Measurements from ENCODE around the gene SERAC1. TPM values are rescaled to one million over a fixed set of nuclear protein-coding genes. Genes with fewer than 3 reads are reported as not detected.

SERAC1 gene
- total RNA-seq, 1 donor from 2014 or later: 17.5 TPM

DNA sequence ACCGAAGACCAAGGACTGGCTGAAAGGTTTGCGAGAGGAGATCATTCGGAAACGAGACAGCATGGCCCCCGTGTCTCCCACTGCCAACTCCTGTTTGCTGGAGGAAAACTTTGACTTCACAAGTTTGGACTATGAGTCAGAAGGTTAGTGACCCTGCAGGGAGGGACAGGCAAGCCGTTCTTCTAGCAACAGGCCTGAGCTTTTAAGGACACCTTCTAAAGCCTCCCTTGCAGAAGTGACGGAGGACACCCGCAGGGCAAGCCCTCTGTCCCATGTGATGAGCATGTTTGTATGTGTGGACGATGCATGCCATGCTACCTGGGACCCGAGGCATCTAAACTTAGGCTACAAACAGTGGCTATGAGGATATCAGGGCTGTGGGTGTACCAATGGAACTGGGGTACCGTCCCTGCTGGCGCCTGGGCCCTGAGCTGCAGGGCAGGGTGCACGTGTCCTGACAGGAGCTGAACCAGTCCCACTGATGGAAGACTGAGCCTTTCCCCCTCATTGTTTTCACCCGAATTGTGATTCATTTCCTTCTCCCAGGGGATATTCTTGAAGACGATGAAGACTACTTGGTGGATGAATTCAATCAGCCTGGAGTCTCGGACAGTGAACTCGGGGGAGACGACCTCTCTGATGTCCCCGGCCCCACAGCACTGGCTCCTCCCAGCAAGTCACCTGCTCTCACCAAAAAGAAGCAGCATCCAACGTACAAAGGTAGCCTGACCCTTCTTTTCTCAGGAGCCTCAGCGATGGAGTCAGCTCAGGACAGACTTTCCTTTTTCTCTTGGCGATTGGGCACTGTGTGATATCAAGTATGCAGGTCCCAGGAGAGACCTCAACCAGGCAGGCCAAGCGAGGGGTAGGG is 84.4 kb downstream of the SERAC1 start:
- DNase-seq (ENCODE audit: low spot score in 2 of 2) (no peak), FAIRE-seq (no peak)

DNA sequence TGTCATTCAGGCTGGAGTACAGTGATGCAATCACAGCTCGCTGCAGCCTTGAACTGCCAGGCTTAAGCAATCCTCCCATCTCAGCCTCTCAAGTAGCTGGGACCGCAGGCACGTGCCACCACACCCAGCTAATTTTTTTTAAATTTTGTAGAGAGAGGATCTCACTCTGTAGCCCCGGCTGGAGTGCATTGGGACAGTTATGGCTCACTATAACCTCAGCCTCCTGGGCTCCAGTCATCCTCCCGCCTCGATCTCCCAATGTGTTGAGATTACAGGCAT is 86.5 kb downstream of the SERAC1 start:
- FAIRE-seq (no peak), DNase-seq (ENCODE audit: low spot score in 2 of 2) (no peak)

DNA sequence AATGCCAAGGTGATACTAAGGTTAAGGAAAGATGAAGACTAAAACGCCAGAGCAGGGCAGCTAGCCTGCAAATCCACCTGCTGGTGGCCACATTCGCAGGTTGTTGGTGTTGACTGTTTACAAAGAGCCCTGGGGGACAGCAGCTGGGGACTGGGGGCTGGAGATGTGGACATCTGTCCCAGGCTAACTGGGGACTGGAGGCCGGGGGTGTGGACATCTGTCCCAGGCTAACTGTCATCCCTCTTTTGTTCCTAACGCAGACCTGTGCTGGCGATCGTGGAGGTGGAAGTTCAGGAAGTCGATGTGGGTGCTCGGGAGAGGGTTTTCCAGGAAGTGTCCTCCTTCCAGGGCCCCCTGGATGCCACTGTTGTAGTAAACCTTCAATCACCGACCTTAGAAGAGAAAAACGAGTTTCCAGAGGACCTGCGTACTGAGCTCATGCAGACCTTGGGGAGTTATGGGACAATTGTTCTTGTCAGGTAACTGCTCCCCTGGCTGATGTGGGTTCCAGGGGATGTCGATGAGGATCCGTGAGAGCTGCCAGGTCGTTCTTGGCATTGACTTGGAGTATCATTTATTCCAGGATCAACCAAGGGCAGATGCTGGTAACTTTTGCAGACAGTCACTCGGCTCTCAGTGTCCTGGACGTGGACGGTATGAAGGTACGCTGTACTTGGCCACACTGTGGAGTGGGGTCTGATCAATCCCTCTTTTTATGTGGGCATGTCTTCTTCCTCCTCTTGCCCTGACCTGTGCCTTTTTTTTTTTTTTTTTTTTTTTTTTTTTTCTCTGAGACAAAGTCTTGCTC is 87.0 kb downstream of the SERAC1 start:
- no peak for FAIRE-seq
- no peak for DNase-seq (ENCODE audit: low spot score in 2 of 2)

DNA sequence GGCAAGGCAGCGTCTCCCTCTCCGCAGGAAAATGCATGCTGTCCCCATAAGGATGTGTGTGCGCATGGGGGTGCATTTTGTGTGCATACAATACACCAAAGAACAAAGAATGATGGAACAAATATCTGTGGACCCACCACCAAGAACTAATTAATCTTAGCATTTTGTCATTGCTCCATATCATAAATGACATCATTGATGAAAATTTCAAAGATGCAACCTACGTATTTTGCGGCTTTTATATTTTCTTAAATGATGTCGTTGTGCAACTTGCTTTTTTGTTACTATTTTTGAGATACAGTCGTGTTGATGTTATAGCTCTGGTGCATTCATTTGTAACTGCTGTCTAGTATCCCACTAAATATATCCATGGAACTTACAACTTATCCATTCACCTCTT is 89.7 kb downstream of the SERAC1 start:
- FAIRE-seq: no peak

DNA sequence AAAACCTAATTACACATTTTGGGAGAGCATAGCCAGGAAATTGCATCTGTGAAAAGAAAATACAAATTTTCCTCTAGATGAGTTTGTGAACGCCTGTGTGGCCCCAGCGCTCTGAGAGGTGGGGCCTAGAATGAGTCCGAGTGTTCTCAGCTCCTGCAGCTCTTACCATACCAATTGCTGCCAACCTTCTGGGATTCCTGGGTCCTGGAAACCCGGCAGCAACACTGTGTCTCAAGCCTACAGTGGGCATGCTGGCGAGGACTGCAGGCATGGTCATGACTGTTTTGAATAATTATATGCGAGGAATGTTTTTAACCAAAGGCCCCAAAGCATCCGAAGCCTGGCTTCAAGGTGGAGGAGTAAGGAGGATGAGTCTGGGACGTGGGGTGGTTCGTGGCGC is 90.4 kb downstream of the SERAC1 start:
- no peak for DNase-seq (ENCODE audit: low spot score in 2 of 2)
- no peak for FAIRE-seq

More for the DNA sequence above, 89.7 kb downstream of the SERAC1 start:
- DNase-seq (ENCODE audit: low spot score in 2 of 2): no peak

DNA sequence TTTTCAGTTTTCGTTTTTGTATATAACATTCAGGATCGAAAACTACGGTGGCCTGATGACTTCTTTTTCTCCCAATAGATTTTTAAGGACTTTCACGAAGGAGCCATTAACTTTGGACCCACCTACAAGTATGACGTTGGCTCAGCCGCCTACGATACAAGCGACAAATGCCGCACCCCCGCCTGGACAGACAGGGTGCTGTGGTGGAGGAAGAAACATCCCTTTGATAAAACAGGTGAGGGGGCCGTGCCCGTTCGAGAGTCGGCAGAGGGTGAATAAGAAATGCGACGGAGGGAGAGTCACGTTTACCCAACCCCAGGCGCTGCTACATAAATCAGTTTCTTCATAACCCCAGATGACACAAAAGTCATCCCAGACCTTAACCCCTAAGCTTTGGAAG is 91.5 kb downstream of the SERAC1 start:
- FAIRE-seq (no peak), DNase-seq (ENCODE audit: low spot score in 2 of 2) (no peak)

DNA sequence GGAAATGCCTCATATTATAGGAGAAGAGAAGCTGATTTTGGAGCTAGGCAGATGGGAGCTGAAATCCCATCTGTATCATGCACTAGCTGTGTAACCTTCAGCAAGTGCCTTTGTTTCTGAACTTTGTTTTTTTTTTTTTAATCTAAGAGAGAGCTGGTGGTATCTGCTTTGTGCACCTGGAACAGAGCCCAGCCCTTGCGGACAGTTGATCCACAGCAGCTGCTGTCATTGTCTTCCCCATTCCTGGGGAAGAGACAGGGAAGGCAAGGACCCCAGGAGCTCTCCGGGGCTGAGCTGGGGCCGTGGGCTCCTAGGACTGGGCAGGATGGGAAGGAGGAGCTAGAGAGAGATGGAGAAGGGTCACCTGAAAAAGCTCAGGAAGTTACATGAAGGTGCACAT is 94.3 kb downstream of the SERAC1 start:
- FAIRE-seq (no peak), DNase-seq (ENCODE audit: low spot score in 2 of 2) (no peak)

DNA sequence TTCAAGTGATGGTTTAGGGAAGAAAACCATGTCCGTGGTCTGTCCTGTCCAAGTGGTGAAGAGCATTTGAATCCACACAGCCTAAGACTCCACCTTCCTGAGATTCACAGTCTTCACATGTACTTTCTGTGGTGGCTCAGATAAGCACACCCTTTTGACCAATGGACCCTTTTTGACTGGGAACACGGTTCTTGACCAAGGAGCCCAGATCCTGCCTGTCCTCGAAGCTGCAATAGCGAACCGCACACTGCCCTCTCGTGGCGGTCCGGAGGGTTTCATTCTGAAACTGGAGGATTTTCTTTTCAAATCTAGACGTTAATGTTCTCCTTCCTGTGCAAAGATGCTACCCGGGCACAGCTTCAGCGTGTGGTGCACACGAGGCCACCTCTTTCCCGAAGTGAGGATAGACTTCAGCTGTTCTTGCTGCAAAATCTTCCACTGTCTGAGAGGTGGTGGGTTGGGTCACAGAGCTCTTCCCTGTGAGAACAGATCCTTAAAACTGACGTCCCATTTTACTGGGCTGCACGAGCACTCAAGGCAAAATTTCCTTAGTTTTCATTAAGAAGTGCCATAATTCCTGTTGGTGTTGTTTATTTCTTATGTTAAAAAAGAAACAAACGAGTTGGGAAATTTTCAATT is 95.9 kb downstream of the SERAC1 start:
- FAIRE-seq: no peak
- peak; percentile 67 to 74 for DNase-seq (ENCODE audit: low spot score in 2 of 2)

DNA sequence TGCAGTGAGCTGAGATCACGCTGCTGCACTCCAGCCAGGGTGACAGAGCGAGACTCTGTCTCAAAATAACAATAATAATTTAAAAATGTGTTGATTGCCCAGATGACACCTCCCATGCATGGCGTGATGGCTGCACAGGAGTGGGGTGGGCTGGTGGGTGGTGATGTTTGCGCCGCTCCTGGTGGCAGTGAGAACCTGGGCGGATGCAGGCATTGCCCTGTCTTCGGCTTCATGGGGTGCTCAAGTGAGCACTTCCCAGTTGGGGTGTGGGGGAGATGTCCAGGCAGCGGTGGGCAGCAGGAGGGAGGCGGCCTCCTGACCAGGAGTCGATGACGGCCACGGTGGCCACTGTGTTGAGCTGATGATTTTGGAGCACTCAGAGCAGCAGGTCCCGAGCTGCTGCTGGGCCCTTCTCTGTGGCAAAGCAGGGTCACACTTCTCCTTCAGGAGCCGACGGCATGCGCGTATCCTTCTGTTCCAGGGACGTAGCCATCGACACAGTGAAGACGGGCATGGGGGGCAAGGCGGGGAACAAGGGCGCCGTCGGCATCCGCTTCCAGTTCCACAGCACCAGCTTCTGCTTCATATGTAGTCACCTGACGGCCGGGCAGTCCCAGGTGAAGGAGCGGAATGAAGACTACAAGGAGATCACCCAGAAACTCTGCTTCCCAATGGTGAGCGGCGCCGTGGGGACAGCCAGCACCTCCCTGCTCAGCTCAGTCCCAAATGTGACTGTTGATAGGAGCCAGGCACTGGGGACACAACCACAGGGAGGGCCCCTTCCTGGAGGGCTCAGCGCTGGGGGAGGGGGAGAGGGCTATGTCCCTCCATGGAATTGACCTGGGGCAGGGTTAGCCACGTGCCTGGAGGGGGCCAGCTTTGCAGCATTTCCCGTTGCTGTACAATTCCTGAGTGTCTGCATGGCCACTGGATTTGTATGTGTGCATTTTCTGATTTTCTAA is 96.7 kb downstream of the SERAC1 start:
- DNase-seq (ENCODE audit: low spot score in 2 of 2) (no peak), FAIRE-seq (no peak)

DNA sequence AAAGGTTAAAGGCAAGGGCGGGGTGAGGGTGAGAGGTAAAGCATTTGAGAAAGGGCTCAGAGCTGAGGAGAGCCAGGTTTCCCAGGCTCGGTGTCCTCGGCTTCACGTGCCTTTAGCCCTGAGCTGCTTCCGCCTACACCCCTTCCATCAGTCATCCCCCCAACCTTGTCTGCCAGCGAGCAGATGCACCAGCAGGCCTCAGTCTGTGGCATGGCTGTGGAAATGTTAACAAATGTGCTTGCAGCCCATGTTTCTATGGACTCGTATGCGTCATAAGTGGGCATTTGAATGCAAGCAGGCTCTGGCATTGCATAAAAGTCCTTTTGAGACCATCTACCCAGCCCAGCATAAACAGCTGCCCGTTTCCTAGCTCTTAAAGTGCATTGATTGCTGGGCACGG is 97.5 kb downstream of the SERAC1 start:
- FAIRE-seq (no peak), DNase-seq (ENCODE audit: low spot score in 2 of 2) (no peak)

DNA sequence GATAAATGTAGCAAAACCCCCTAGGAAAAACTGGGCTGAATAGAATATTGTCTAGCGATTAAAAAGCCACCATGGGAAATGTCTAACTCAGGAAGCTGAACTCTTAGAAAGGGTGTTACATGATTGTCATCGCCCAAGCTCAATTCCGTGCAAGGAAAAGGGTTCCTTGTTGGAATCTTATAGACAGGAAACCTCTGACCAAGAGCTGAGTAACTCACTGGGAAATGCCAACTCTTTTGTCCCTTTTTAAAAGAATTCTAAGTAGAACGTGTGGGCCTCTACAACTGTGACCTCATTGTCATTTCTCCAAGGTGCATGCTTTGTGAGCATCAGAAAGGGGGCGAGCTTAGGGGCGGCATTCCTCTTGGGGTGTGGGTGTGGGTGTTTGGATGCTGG is 98.3 kb downstream of the SERAC1 start:
- DNase-seq (ENCODE audit: low spot score in 2 of 2) (no peak), FAIRE-seq (no peak)

DNA sequence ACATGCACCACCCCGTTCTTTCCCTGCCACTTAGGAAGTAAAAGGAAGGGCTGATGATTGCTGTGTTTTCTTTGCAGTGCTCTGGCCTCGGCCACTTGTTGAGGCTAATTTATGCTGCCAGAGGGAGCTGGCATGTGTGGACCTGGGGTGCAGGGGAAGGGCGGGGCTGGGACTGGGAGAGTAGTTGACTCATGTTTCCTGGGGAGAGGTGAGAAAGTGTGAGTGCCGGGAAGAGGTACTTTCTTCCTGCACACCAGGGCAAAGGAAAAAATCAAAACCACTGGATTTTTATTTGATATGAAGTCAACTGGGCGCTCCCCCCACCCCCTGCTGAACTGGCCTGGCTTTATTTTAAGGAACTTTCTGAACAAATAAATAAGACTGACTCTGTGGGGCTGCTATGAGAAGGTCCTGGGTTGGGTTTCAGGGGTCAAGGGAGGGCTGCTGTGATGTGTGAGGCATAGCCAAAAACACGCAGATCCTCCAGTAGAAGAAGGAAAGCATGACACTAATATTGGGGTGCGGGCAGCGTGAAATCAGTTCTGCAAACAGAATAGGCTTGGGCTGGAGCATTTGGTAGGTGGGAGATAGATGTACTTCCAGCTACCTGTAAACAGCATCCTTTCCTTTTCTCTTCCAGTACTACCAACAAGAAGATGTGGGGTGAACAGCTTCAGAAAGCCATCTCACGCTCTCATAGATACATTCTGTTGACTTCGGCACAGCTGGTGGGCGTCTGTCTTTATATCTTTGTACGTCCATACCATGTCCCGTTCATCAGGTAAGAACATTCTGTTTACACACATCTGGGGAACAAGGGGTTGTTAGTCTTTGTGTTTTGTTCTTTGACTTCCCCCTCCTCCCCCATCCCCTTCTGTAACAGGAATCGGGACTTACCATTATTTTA is 98.9 kb downstream of the SERAC1 start:
- DNase-seq (ENCODE audit: low spot score in 2 of 2) (no peak), FAIRE-seq (no peak)

DNA sequence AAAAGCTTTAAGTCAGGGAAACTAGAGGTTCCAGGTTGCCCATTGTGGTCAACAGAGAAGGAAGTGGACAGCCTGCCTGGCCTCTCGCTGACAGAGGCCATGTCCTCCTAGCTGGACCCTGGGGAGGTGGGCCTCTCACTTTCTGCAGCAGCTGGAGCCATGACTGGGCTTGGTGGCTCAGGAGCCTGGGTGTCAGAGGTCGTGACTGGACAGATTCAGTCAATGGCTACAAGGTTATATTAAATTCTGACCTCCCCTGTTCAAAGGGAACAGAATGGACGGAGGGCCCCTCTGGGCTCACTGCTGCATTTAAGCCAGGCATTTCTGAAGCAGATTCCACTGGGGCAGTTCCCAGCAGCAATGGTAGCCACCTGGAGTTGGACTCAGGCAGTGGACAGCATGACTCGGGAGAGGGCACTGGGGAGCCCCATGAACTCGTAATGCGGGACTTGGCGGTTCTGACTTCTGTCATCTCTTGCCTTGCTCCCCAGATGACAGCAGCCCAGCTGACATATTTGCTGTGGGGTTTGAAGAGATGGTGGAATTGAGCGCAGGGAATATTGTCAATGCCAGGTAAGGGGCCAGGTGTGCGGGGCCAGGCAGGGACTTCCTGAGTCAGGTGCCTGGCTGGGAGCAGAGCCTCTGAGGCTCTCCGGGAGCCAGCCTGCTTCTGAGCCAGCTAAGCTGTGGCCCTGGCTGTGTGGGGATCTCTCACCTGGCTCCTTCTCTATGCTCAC is 99.7 kb downstream of the SERAC1 start:
- DNase-seq (ENCODE audit: low spot score in 2 of 2) (no peak), FAIRE-seq (no peak)

DNA sequence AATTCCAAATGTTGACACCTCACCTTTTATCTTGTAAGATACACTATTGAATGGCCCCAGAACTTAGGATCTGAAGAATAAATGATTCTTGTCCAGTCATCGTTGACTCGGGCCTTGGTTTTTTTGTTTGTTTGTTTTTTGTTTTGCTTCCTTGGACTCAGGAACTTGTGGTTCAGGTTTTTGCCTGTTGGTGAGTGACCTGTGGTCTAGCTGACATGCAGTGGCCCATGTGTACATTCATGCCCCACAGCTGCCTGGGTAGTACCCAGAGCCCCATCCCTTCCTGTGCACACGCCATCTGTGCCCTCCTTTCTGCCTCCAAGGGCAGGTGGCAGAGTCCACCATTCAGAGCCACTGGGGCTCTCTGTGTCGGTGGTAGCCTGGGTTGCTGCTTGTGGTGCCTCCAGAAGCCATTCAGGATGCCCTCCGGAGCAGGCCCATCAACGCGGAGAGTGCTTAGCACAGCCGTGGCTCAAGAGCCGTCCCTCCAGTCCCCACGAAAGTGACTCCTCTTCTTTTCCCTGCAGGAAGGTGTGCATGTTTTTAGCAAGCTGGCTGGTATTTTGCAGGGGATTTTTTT is 100.5 kb downstream of the SERAC1 start:
- FAIRE-seq (no peak), DNase-seq (ENCODE audit: low spot score in 2 of 2) (no peak)

DNA sequence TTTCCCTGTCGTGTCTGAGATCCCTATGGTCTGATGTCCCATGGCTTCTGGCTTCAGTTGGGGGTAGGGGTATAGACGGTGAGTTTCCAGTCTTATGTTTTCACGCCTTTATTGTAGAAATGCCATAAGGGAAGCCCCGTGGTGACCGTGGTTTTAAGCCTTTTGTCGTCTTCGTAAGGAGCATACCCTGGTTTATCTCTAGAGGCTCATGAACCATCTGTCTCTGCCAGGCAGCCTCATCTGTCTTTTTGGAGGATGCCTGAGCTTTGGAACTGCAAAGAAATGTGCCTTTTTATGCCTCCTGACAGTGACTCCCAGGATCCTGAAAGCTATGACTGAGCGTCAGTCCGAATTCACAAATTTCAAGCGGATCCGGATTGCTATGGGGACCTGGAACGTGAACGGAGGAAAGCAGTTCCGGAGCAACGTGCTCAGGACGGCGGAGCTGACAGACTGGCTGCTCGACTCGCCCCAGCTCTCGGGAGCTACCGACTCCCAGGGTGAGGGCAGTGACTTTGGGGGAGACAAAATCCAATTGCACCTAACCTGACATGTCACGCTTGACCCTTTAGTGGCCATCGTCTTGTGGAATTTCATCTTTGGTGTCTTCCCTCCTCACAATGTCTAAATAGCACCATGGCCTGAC is 101.8 kb downstream of the SERAC1 start:
- FAIRE-seq: no peak
- no peak for DNase-seq (ENCODE audit: low spot score in 2 of 2)

DNA sequence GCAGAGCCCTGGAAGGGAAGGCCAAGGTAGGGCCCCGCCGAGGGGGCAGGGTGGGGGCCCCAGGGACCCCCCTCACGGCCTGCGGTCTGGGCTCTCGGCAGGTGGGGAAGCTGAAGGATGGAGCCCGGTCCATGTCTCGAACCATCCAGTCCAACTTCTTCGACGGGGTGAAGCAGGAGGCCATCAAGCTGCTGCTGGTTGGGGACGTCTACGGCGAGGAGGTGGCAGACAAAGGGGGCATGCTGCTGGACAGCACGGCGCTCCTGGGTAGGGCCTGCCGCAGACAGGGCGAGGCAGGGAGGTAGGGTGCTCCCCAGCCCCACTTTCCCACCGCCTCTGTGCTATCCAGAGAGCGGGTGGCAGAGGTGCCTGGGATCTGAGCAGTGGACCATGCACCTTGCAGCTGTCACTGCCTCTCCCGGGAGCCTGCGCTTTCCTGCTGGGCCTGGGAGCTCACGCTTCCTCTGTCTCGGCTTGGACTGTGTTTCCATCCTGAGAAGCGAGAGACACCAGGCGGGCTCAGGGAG is 103.3 kb downstream of the SERAC1 start:
- DNase-seq (ENCODE audit: low spot score in 2 of 2) (no peak), FAIRE-seq (no peak)

DNA sequence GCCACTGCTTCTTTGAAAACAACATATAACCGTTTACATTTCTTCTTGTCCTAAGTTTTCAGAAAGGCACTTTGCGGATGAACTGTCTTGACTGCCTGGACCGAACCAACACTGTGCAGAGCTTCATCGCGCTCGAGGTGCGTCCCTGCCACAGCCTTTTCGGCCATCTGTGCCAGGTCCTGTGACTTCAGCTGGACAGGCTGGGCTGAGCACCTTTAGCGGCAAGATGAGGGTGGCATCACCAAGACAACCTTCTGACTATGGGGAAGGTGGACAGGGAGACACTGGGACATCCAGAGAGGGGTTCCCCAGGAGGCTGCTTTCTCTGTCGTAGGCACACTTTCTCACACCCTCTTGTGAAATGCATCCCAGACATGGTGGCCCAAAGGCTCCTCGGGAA is 104.3 kb downstream of the SERAC1 start:
- FAIRE-seq (no peak), DNase-seq (ENCODE audit: low spot score in 2 of 2) (no peak)

All from frontal cortex (tissue), 4 donors.